ENCODE measurements around the gene CMKLR1. TPM values are rescaled to one million over a fixed set of nuclear protein-coding genes. Genes with fewer than 3 reads are reported as not detected.

CMKLR1 gene
- total RNA-seq, 4 donors from 2014 or later = 1.1 to 7.5 (median 3.7) TPM

GRCh38 chr12:108270035-108270848 lies 68.9 kb downstream of the CMKLR1 start:
- no peak overlapping the region for H3K4me3 ChIP-seq (ENCODE audit: low read depth, poor library complexity, severe bottlenecking)
- no peak for TF ChIP-seq CTCF (IDR thresholded peaks at IDR 0.05)
- TF ChIP-seq POLR2A (IDR thresholded peaks at IDR 0.05) = no peak
- peak in 1 of 2 donors; percentile 65 for DNase-seq (ENCODE audit: low spot score in 2 of 2)
- intact Hi-C loops (cut with DNase I; ENCODE audit: low total_unique reads) = no loop called here
- WGBS, 2 donors = 51 to 54% methylated on average over 2 of the region's 2 CpGs

GRCh38 chr12:108269224-108269623 lies 69.9 kb downstream of the CMKLR1 start:
- H3K4me3 ChIP-seq (ENCODE audit: low read depth, poor library complexity, severe bottlenecking) = no peak overlapping the region
- 81 to 83% methylated on average over 1 of the region's 1 CpG for WGBS, 2 donors
- intact Hi-C loops (cut with DNase I; ENCODE audit: low total_unique reads) = no loop called here
- TF ChIP-seq CTCF (IDR thresholded peaks at IDR 0.05) = no peak
- no peak for TF ChIP-seq POLR2A (IDR thresholded peaks at IDR 0.05)
- DNase-seq (ENCODE audit: low spot score in 2 of 2) = no peak

- TF ChIP-seq POLR2A (IDR thresholded peaks at IDR 0.05) = no peak
- TF ChIP-seq CTCF (IDR thresholded peaks at IDR 0.05) = no peak
- H3K4me3 ChIP-seq (ENCODE audit: low read depth, poor library complexity, severe bottlenecking) = no peak overlapping the region
- DNase-seq (ENCODE audit: low spot score in 2 of 2) = no peak
- intact Hi-C loops (cut with DNase I; ENCODE audit: low total_unique reads) = no loop called here
- 26 to 38% methylated on average over 1 of the region's 1 CpG for WGBS, 2 donors
Observed at GRCh38 chr12:108268397-108268796, 70.7 kb downstream of the CMKLR1 start.

GRCh38 chr12:108267450-108267849 lies 71.7 kb downstream of the CMKLR1 start:
- no peak for DNase-seq (ENCODE audit: low spot score in 2 of 2)
- no peak for TF ChIP-seq CTCF (IDR thresholded peaks at IDR 0.05)
- no peak for TF ChIP-seq POLR2A (IDR thresholded peaks at IDR 0.05)
- H3K4me3 ChIP-seq (ENCODE audit: low read depth, poor library complexity, severe bottlenecking) = no peak overlapping the region
- intact Hi-C loops (cut with DNase I; ENCODE audit: low total_unique reads) = no loop called here
- WGBS, 2 donors = 82% methylated on average over 4 of the region's 4 CpGs

GRCh38 chr12:108266131-108266530 lies 73.0 kb downstream of the CMKLR1 start:
- DNase-seq (ENCODE audit: low spot score in 2 of 2) = no peak
- TF ChIP-seq CTCF (IDR thresholded peaks at IDR 0.05) (no peak), POLR2A (IDR thresholded peaks at IDR 0.05) (no peak)
- intact Hi-C loops (cut with DNase I; ENCODE audit: low total_unique reads) = no loop called here
- no peak overlapping the region for H3K4me3 ChIP-seq (ENCODE audit: low read depth, poor library complexity, severe bottlenecking)
- WGBS, 2 donors = 78 to 89% methylated on average over 1 of the region's 1 CpG

GRCh38 chr12:108265505-108265904 lies 73.6 kb downstream of the CMKLR1 start:
- TF ChIP-seq POLR2A (IDR thresholded peaks at IDR 0.05) = no peak
- TF ChIP-seq CTCF (IDR thresholded peaks at IDR 0.05) = no peak
- 86 to 95% methylated on average over 1 of the region's 1 CpG for WGBS, 2 donors
- no peak overlapping the region for H3K4me3 ChIP-seq (ENCODE audit: low read depth, poor library complexity, severe bottlenecking)
- intact Hi-C loops (cut with DNase I; ENCODE audit: low total_unique reads) = no loop called here
- DNase-seq (ENCODE audit: low spot score in 2 of 2) = no peak

Data from lower leg skin (tissue), 4 donors.